ENCODE data around the gene SHOX.
"Not testable (repeated sequence)": the region's sequence is repeated elsewhere in the genome, so short reads cannot be mapped to it uniquely, and the experiment has no call there.

Gene SHOX

DNA sequence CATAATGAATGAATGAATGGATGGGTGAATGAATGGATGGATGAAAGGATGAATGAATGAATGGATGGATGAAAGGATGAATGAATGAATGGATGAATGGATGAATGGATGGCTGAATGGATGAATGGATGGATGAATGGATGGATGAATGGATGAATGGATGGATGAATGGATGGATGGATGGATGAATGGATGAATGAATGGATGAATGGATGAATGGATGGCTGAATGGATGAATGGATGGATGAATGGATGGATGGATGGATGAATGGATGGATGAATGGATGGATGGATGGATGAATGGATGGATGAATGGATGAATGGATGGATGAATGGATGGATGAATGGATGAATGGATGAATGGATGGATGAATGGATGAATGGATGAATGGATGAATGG is 12.3 kb upstream of the SHOX start:
- not testable (repeated sequence) for H3K4me3 Mint-ChIP-seq, H3K9me3 Mint-ChIP-seq, H3K27ac Mint-ChIP-seq, H3K36me3 Mint-ChIP-seq
- peaks cover 32% of the 10 kb centered on the region for H3K27me3 Mint-ChIP-seq
- H3K4me1 Mint-ChIP-seq = peaks cover 12% of the 10 kb centered on the region

- Mint-ChIP-seq H3K27ac (no peak overlapping the region), H3K4me1 (peaks cover 14% of the 10 kb centered on the region), H3K4me3 (no peak overlapping the region), H3K36me3 (no peaks in the 10 kb centered on the region), H3K27me3 (peaks cover 32% of the 10 kb centered on the region), H3K9me3 (no peaks in the 10 kb centered on the region)
Measured at GRCh38 chrX:618761-619450, 11.7 kb upstream of the SHOX start.

GRCh38 chrX:619451-619811 is 11.2 kb upstream of the SHOX start:
- H3K4me3 Mint-ChIP-seq = no peak overlapping the region
- no peaks in the 10 kb centered on the region for H3K36me3 Mint-ChIP-seq
- H3K27ac Mint-ChIP-seq = no peak overlapping the region
- H3K4me1 Mint-ChIP-seq = peaks cover 15% of the 10 kb centered on the region
- no peaks in the 10 kb centered on the region for H3K9me3 Mint-ChIP-seq
- peaks cover 30% of the 10 kb centered on the region for H3K27me3 Mint-ChIP-seq

GRCh38 chrX:619812-620531 is 10.6 kb upstream of the SHOX start:
- Mint-ChIP-seq H3K27ac (no peak overlapping the region), H3K36me3 (no peaks in the 10 kb centered on the region), H3K27me3 (peaks cover 30% of the 10 kb centered on the region), H3K4me3 (no peak overlapping the region), H3K4me1 (peaks cover 18% of the 10 kb centered on the region), H3K9me3 (no peaks in the 10 kb centered on the region)

DNA sequence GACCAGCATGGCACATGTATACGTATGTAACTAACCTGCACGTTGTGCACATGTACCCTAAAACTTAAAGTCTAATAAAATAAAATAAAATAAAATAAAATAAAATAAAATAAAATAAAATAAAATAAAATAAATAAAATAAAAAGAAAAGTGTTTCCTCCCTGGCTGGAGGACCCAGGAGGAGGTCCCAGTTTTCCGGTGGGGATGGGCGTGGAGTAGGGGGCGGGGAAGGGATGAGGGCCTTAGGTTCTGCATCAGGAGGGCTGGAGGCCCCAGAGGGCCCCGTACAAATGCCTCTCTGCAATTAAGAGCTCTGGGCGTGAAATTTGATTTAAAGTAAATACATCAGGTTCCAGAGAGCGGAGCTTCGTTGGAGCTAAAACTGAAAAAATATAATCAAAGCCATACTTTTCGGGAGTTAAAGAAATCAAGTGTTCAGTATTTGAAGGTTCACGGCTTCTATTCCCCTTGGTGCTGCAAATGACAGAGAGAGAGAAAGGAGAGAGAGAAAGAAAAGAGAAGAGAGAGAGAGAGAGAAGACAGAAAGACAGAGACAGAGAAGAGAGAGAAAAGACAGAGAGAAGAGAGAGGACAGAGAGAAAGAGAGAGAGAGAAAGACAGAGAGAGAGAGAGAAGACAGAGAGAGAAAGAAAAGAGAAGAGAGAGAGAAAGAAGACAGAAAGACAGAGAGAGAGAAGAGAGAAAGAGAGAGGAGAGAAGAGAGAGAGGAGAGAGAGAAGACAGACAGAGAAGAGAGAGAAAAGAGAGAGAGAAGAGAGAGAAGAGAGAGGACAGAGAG is 8.7 kb upstream of the SHOX start:
- Mint-ChIP-seq H3K27me3 (peaks cover 42% of the 10 kb centered on the region), H3K9me3 (peaks cover 11% of the 10 kb centered on the region), H3K27ac (no peak overlapping the region), H3K36me3 (peaks cover 3% of the 10 kb centered on the region), H3K4me3 (no peak overlapping the region), H3K4me1 (peaks cover 21% of the 10 kb centered on the region)

DNA sequence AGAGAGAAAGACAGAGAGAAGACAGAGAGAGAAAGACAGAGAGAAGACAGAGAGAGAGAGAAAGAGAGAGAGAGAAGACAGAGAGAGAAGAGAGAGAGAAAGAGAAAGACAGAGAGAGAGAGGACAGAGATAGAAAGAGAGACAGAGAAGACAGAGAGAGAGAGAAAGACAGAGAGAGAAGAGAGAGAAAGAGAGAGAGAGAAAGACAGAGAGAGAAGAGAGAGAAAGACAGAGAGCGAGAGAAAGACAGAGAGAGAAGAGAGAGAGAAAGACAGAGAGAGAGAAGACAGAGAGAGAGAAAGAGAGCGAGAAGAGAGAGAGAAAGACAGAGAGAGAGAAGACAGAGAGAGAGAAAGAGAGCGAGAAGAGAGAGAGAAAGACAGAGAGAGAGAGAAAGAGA is 7.8 kb upstream of the SHOX start:
- not testable (repeated sequence) for H3K36me3 Mint-ChIP-seq, H3K4me3 Mint-ChIP-seq, H3K27ac Mint-ChIP-seq
- peaks cover 26% of the 10 kb centered on the region for H3K4me1 Mint-ChIP-seq
- H3K9me3 Mint-ChIP-seq = peaks cover 13% of the 10 kb centered on the region
- H3K27me3 Mint-ChIP-seq = peaks cover 50% of the 10 kb centered on the region

DNA sequence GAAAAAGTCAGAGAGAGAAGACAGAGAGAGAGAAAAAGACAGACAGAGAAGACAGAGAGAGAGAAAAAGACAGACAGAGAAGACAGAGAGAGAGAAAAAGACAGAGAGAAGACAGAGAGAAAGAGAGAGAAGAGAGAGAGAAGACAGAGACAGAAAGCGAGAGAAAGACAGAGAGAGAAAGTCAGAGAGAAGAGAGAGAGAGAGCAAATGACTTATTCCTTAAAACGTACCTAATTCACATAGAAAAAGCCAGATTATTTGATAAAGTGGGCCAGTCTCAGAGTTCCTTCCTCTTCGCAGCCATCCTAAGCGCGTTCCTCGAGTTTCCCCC is 7.4 kb upstream of the SHOX start:
- Mint-ChIP-seq H3K27ac (no peak overlapping the region), H3K4me1 (peaks cover 26% of the 10 kb centered on the region)

GRCh38 chrX:623599-624315 is 6.8 kb upstream of the SHOX start:
- peaks cover 13% of the 10 kb centered on the region for H3K9me3 Mint-ChIP-seq
- H3K27me3 Mint-ChIP-seq = peaks cover 51% of the 10 kb centered on the region
- no peak overlapping the region for H3K4me3 Mint-ChIP-seq
- no peak overlapping the region for H3K27ac Mint-ChIP-seq
- peaks cover 3% of the 10 kb centered on the region for H3K36me3 Mint-ChIP-seq
- peaks cover 26% of the 10 kb centered on the region for H3K4me1 Mint-ChIP-seq

More for the DNA sequence above, 7.4 kb upstream of the SHOX start:
- H3K27me3 Mint-ChIP-seq = peaks cover 51% of the 10 kb centered on the region
- H3K36me3 Mint-ChIP-seq = peaks cover 3% of the 10 kb centered on the region
- no peak overlapping the region for H3K4me3 Mint-ChIP-seq
- H3K9me3 Mint-ChIP-seq = peaks cover 13% of the 10 kb centered on the region

- H3K36me3 Mint-ChIP-seq = peaks cover 3% of the 10 kb centered on the region
- H3K9me3 Mint-ChIP-seq = peaks cover 13% of the 10 kb centered on the region
- H3K4me3 Mint-ChIP-seq = no peak overlapping the region
- peaks cover 26% of the 10 kb centered on the region for H3K4me1 Mint-ChIP-seq
- H3K27ac Mint-ChIP-seq = no peak overlapping the region
- peaks cover 61% of the 10 kb centered on the region for H3K27me3 Mint-ChIP-seq
Measured at GRCh38 chrX:625137-625691, 5.4 kb upstream of the SHOX start.

- peaks cover 13% of the 10 kb centered on the region for H3K9me3 Mint-ChIP-seq
- H3K36me3 Mint-ChIP-seq, H3K4me3 Mint-ChIP-seq, H3K27ac Mint-ChIP-seq: not testable (repeated sequence)
- H3K27me3 Mint-ChIP-seq = peaks cover 62% of the 10 kb centered on the region
- H3K4me1 Mint-ChIP-seq = peaks cover 26% of the 10 kb centered on the region
Measured at GRCh38 chrX:626047-626446, 4.5 kb upstream of the SHOX start.

DNA sequence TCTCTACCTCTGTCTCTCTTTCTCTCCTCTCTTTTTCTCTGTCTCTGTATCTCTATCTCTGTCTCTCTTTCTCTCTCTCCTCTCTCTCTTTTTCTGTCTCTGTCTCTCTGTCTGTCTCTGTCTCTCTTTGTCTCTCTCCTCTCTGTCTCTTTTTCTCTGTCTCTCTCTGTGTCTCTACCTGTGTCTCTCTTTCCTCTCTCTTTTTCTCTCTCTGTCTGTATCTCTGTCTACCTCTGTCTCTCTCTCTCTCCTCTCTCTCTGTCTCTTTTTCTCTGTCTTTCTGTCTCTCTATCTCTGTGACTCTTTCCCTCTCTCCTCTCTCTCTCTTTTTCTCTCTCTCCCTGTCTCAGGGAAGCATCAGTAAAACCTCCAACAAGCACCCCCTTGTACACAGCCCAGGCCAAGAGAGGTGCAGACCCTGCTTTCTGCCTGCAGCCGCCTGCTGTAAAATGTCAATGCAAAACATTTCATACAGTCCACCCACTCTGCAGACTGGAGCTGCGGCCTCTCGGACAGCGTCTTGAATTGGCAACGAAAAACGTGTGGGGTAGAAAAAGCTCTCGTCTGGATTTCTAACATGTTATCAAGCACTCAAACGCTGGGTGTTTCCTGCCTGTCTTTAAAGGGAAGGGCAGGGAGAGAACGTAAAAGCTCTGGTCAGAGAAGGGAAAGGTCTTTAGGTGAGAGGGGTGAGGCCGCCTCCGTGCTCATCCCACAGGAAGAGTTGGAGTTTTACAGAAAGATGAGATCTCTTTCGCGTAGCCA is 3.7 kb upstream of the SHOX start:
- no peak overlapping the region for H3K4me3 Mint-ChIP-seq
- no peak overlapping the region for H3K27ac Mint-ChIP-seq
- peaks cover 25% of the 10 kb centered on the region for H3K4me1 Mint-ChIP-seq
- H3K27me3 Mint-ChIP-seq = peaks cover 63% of the 10 kb centered on the region
- H3K36me3 Mint-ChIP-seq = peaks cover 3% of the 10 kb centered on the region
- H3K9me3 Mint-ChIP-seq = peaks cover 13% of the 10 kb centered on the region

DNA sequence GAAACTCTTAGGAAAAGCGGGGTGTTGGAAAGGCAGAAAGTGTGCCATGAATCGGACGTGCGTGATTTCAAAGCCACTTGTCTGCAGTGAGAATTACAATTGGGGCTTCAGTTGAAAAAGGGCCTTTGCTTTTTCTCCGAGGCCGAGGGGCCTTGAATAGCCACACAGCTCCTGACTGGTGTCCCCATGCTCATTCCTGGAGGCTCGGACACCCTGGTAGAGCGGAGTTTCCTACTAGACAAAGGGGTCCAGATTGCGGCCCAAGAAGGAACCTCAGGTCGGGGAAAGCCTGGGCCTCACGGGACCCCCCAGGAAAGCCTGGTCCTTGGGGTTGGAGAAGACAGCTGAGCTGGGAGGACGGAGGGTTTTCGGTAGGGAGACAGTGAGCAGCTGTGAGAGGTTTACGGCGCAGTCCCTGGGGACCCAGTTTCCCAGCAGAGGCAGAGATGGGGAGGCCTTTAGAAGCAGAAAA is 3.0 kb upstream of the SHOX start:
- Mint-ChIP-seq H3K27me3 (peaks cover 60% of the 10 kb centered on the region), H3K4me1 (peaks cover 21% of the 10 kb centered on the region), H3K9me3 (peaks cover 13% of the 10 kb centered on the region), H3K36me3 (peaks cover 3% of the 10 kb centered on the region), H3K4me3 (no peak overlapping the region), H3K27ac (no peak overlapping the region)

GRCh38 chrX:627995-628394 is 2.6 kb upstream of the SHOX start:
- peaks cover 61% of the 10 kb centered on the region for H3K27me3 Mint-ChIP-seq
- no peak overlapping the region for H3K4me3 Mint-ChIP-seq
- peaks cover 17% of the 10 kb centered on the region for H3K4me1 Mint-ChIP-seq
- peaks cover 3% of the 10 kb centered on the region for H3K36me3 Mint-ChIP-seq
- H3K27ac Mint-ChIP-seq = no peak overlapping the region
- peaks cover 13% of the 10 kb centered on the region for H3K9me3 Mint-ChIP-seq

DNA sequence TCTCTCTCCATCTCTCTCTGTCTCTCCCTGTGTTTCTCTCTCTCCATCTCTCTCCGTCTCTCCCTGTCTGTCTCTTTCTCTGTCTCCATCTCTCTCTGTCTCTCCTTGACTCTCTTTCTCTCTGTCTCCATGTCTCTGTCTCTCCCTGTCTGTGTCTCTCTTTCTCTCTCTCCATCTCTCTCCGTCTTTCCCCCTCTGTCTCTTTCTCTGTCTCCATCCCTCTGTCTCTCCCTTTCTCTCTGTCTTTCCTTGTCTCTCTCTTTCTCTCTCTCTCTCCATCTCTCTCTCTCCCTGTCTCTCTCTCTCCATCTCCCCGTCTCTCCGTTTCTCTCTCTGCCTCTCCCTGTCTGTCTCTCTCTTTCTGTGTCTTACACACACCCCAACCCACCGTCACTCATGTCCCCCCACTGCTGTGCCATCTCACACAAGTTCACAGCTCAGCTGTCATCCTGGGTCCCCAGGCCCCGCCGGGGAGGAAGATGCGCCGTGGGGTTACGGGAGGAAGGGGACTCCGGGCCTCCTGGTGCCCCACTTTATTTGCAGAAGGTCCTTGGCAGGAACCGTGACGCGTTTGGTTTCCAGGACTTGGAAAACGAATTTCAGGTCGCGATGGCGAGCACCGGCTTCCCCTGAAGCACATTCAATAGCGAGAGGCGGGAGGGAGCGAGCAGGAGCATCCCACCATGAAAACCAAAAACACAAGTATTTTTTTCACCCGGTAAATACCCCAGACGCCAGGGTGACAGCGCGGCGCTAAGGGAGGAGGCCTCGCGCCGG is 1.2 kb upstream of the SHOX start:
- H3K9me3 Mint-ChIP-seq = peaks cover 13% of the 10 kb centered on the region
- no peak overlapping the region for H3K27ac Mint-ChIP-seq
- peaks cover 3% of the 10 kb centered on the region for H3K36me3 Mint-ChIP-seq
- no peak overlapping the region for H3K4me3 Mint-ChIP-seq
- H3K4me1 Mint-ChIP-seq = peaks cover 12% of the 10 kb centered on the region
- H3K27me3 Mint-ChIP-seq = peaks cover 63% of the 10 kb centered on the region
